LNCaP clone FGC (cell line): ENCODE data around the gene MYOZ1.
A peak's percentile ranks its signal among the peaks of the same experiment; 100 is the strongest.

ENCODE experiments used
- DNase-seq: peaks from one replicate; pipeline ENCODE4 v3.0.0-alpha.2; 2011; ENCODE audit warnings: low read depth
- H3K4me3 ChIP-seq: 2 replicates; pipeline ENCODE4 v1.5.1; 2011; ENCODE audit warnings: mild to moderate bottlenecking, low read depth, low read length, control low read depth
- TF ChIP-seq, protein P1 (sequence below): IDR thresholded peaks from 2 replicates; pipeline ENCODE4 v1.5.1; 2012; ENCODE audit warnings: mild to moderate bottlenecking; ENCODE audit not compliant: control insufficient read depth, insufficient read depth; ENCODE audit errors: extremely low read depth

The MYOZ1 gene

DNA sequence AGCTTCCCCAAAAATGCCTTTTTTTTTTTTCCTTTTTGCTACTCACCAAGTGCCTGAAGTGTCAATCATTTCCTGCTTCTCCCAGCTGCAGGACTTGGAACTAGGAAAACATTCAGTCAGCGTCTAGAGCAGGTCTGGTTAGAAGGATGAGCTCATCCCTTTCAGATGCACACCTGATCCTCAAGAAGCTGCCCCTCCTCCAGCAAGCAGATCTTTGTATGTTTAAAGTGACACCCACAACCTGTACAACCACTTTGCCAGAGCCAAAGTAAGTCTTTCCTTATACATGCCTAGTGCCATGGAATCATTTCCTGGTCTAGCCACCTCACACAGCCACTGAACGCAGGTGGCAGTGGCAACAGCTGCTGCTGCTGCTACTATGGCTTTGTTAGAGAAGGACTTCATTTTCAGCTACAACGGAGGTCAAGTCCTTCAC lies 39.8 kb downstream of the MYOZ1 start:
- TF ChIP-seq, protein P1, sequence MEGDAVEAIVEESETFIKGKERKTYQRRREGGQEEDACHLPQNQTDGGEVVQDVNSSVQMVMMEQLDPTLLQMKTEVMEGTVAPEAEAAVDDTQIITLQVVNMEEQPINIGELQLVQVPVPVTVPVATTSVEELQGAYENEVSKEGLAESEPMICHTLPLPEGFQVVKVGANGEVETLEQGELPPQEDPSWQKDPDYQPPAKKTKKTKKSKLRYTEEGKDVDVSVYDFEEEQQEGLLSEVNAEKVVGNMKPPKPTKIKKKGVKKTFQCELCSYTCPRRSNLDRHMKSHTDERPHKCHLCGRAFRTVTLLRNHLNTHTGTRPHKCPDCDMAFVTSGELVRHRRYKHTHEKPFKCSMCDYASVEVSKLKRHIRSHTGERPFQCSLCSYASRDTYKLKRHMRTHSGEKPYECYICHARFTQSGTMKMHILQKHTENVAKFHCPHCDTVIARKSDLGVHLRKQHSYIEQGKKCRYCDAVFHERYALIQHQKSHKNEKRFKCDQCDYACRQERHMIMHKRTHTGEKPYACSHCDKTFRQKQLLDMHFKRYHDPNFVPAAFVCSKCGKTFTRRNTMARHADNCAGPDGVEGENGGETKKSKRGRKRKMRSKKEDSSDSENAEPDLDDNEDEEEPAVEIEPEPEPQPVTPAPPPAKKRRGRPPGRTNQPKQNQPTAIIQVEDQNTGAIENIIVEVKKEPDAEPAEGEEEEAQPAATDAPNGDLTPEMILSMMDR: no peak
- H3K4me3 ChIP-seq: peak overlapping the region; percentile 31
- peak; percentile 100 for DNase-seq

DNA sequence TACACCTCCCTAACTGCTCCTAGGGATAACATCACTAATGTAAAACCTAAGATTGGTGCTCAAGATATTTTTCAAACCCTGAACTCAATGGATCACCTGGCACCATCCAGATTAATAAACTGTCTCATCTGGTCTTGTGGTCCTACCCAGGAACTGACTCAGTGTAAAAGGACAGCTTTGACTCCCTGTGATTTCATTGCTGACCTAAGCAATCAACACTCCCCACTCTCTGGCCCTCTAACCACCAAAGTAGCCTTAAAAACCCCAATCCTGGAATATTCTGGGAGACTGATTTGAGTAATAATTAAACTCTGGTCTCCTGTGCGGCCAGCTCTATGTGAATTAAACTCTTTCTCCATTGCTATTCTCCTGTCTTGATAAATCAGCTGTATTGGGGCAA lies 43.9 kb downstream of the MYOZ1 start:
- no peak for DNase-seq
- H3K4me3 ChIP-seq: no peak overlapping the region
- TF ChIP-seq, protein P1: no peak

DNA sequence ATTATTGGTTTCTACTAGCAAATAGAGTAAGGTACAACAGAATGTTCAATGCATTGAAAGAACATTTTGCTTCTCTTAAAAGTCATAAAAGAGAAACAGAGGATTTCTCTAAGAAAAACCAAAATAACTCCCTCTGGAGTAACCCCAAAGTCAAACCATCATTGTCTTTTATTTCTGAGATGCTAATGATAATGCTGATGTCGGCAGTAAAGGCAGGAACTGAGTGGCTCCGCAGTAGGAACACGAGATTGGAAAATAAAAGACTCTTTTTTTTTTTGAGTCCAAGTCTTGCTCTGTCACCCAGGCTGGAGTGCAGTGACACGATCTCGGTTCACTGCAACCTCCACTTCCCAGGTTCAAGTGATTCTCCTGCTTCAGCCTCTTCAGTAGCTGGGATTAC lies 47.5 kb downstream of the MYOZ1 start:
- DNase-seq: no peak
- H3K4me3 ChIP-seq: no peak overlapping the region
- TF ChIP-seq, protein P1: no peak

DNA sequence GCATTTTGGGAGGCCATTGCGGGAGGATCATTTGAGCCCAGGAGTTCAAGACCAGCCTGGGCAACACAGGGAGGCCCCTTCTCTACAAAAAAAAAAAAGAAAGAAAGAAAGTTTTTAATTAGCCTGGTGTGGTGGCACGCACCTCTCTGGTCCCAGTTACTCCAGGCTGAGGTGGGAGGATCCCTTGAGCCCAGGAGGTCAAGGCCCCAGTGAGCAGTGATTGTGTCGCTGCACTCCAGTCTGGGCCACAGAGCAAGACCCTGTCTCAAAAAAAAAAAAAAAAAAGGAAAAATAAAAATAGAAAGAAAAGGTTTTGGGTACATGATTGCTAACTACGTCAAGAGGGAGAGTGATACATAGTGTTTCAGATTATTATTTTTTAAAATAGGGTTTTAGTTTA lies 48.2 kb downstream of the MYOZ1 start:
- no peak for DNase-seq
- no peak overlapping the region for H3K4me3 ChIP-seq
- TF ChIP-seq, protein P1: no peak

DNA sequence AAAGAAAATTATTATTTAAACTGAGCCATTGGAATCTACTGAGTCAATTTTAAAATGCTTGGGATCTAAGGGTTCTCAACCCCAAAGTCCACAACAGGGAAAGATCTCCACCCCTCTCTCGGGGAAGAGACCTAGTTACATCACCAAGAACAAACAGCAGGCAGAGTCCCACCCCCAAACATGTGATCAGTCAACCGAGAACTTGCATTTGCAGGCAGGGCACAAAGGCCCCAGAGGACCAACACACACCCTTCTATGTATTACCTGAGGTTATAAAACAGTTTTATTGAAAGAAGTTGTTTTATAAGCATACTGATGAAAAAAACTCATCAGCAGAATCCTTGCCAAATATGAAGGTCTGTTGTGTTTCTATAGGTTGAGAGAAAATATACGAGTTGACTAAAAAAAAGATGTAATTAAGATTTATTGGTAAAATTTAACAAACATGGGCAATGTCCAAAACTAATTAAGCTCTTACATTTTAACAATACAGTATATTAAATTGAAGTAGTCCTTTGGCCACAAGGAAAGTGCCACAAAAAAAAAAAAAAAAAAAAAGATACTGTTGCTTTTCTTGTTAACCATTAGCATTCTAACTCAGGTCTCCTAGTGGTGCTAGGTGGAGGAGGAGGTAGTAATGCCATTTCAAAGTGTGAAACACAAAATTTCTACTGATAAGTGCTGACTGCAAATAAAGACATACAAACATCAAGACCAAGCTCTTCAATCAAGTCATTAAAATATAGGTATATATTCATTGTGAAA lies 49.2 kb downstream of the MYOZ1 start:
- H3K4me3 ChIP-seq: peak overlapping the region; percentile 30
- DNase-seq: peak; percentile 99
- TF ChIP-seq, protein P1: no peak

DNA sequence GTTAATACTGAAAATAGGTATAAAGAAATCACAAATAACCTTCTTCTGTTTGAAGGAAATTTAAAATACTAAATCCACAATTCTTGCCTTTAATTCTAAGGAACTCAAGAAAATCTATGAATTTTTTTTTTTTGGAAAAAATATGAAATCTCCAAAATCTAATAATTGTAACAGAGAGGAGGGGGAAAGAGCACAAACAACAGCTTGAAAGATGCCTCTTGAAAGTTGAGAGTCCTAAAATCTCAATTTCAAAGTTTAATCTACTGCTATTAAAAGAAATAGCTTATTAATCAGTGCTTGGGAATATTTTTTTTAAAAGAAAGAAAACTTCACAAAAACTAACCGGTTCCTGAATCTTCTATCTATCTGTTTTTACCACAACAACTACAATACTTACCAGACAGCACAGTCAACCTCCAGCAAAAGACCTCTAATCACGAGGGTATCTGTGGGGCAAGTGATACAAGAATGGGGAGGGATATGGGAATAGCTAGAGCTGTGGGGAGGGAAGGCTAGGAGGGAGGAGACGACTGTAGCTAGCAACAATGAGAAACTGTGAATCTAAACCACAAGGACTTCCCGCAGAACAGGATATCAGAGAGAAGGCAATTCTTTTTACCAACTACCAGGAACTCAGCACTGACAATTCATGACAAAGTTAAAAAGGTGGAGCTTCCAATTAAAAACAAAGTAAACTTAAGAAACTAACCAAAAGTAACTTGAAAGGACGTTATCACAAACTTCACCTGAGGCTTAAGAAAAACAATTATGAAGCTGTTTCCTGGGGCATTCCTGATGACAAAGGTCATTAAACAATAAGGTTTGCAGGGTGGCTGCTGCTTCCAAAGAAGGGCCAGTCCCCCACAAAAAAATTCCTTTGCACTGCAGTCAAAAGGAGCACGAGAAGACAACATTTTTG lies 50.1 kb downstream of the MYOZ1 start, which contains the start of gene USP54:
TSS of gene USP54 (minus strand) at position 462 of the 919 bp plus-strand sequence. CDS start 15,684 bp downstream, outside the sequence.
- no peak for DNase-seq
- TF ChIP-seq, protein P1: no peak
- H3K4me3 ChIP-seq: peak within 1 kb of the TSS; percentile 30
